ENCODE data around the gene TASP1.

The TASP1 gene

GRCh38 chr20:13348311-13349234, 290.2 kb downstream of the TASP1 start:
- DNase-seq (ENCODE audit: low read depth) = peak; percentile 54

DNA sequence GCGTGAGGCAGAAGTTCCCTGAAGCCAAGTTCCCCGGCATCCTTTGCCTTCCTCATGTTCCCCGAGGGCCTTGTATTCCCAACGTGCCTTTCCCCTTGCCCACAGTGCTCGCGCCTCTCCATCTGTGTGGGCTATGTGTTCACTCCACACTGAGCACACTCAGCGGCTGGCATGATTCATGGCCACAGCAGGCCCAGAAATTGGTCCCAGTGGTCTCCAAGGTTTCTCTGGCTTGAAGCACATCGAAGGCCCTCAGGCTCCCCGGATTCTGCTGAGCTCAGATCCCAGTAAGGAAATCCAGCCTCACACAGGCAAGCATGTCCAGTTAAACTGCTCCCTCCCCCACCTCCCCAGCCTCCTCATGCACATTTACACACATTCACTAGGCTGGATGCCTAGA, 294.1 kb downstream of the TASP1 start:
- DNase-seq (ENCODE audit: low read depth) = no peak

DNA sequence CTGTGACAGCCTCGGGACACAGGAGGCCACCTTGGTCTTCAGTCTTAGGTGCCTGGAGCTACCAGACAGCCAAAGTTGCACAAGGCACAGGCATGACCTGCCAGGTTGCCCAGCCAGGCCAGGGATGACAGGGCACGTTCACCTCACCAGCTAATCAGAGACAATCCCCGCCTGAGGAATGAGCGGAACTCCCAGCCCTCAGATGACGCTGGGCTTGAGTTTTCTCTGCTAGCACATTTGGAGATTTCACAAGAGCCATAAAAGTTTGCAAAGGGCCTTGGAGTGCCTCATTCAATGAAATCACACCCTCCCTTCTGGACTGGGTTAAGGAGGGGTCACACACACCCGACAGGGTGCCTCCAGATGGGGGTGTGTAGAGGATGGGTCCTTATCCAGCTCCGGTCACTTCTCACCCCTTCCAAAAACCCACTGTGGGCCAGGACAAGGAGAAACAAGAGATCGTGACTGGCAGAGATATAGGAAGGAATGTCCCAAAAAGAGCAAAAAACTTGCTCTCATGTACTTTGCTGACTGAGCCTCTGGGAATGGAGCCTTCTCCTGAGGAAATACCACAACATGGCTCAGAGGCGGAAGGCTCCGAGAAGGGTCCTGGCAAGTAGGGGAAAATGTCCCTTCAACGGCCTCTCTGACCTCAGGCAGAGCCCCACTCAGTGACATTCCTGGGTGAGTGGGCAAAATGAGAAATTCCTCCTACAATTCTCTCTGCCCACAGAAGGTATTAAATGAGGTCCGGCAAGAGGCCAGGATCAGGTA, 296.1 kb downstream of the TASP1 start:
- DNase-seq (ENCODE audit: low read depth) = no peak

- no peak for DNase-seq (ENCODE audit: low read depth)
These were observed 296.9 kb downstream of the TASP1 start for GRCh38 chr20:13341737-13342393.

DNA sequence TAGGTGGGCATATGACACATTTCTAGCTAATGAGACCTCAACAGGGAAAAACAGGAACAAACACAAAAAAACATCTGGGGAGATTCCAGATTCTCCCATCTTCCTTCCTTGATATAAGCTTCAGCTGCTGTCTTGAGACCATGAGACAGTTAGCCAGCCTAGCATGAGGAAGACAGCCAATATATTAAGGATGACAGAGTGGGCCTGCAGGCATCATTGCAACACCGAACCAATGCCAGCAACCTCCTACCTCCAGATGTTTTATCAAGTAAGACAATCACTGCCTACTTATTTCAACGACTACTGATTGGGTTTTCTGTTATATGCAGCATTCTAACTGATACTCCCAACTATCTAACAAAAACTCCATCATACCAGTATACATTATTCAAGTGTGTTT, 298.6 kb downstream of the TASP1 start:
- no peak for DNase-seq (ENCODE audit: low read depth)

All from iris pigment epithelial cell (primary cell).